Fibroblast of skin of right biceps (primary cell): Measurements from ENCODE around the gene PPP2R1B.

Source experiments
- DNase-seq: peaks from one replicate; pipeline ENCODE4 v3.0.0-alpha.2; 2013

Gene PPP2R1B

DNA sequence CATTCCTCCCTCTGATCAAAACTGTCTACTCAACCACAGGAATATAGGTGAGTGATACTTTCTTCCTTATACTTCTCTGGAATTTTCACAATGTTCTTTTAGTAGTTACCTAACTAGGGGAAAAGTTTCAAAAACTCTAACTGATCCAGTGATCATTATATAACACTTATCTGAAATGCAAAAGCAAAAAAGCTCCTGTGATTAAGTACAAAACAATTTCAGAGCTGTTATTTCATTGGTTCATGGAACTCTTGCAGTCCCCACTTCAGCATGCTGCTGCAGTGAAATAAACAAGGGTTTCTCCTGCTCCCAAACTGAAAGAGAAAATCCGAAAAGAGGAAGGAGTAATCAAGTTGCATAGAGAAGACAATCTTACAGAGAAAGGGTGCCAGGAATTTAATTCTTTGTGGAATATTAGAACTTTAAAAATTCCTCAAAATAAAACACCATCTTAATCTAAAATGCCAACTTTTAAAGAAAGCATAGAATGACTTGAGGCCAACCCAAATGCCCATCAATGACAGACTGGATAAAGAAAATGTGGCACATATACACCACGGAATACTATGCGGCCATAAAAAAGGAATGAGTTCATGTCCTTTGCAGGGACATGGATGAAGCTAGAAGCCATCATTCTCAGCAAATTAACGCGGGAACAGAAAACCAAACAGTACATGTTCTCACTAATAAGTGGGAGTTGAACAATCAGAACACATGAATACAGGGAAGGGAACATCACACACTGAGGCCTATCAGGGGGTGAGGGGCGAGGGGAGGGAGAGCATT is 20.3 kb downstream of the PPP2R1B start:
- peak; percentile 61 for DNase-seq

DNA sequence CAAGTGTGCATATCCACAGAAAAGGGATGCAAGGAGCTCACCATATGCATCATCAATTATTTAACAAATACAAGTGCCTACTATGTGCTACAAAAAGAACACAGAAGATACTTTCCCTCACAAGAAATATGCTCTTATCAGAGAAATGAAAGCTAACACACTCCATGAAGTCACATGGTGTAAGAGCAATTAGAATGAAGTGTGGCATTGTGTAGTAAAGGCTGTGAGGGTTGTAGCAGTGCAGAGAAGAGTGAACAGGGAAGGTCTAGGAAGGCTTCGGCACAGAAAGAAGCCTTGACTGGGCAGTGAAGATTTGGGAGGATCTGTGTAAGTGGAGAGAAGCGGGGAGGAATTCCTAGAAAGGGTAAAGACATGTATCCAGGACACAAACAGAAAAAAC is 22.5 kb downstream of the PPP2R1B start:
- no peak for DNase-seq

DNA sequence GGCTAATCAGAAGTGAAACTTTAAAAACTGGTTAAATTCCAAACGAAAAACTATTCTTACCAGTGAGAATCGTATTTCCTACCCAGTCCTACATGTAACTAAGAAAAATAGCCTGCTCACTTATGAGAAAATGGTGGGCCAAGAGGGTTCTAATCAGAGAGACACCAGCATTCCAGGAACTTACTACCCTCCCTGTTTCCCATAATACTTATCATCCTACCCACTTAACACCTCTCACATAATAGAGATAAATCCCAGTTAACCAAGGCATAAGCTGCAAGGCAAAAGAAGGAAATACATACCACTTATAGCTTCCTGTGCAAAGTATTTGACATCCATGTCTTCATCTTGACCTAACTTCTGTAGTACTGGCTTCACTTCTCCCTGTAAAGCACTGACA is 24.4 kb downstream of the PPP2R1B start:
- DNase-seq: no peak

DNA sequence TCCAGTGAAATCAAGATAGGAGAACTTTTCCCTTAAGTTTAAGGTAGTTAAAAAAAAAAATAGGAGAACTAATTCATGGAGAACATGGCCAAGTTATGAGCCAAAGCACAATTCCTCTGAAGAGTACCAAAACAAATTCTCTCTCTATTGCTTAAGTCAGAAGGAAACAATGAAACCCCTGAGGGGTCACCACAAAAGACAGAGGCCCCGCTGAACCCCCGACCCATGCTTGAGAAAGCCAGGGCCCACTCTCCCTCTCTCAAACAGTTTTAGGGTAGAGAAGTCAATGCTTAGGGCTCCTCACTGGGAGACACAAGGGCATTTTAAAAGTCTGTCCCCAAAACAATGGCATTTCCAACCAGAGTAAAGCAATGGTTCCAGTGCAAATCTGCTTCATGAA is 26.9 kb downstream of the PPP2R1B start:
- no peak for DNase-seq

DNA sequence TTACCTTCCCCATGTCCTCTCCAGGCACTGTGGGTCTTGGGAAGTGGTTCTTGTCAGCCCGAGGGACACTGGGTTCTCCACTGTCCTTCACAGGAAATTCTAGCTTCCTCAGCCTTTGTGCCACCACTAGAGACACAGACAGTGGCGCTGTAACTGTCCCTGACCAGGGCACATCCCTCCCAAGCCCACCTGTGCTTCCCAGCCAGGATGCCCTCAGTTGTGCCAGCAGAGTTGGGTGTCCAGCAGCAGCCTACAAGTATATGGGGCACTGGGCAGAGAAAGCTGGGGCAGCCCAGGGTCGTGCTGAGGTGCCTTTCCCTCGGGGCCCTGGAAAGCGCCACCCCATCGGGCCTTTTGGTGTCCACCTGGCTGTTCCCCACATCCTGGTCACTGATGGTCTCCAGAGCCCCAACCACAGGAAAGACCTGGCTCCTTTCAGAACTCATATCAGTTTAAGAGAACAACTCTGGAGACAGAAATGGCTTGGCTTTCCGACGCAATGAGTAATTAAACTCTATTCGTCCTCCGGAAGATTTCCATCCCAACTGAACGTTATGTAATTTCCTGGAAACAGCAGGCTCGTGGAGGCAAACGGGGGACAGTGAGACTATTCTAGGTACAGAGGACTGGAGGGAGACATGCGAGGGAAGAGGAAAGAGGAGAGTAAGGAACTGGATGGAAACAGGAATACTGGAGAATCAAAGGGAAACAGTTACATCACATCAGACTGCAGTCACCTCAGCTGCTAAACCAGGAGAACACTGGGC is 28.6 kb downstream of the PPP2R1B start:
- DNase-seq: no peak

DNA sequence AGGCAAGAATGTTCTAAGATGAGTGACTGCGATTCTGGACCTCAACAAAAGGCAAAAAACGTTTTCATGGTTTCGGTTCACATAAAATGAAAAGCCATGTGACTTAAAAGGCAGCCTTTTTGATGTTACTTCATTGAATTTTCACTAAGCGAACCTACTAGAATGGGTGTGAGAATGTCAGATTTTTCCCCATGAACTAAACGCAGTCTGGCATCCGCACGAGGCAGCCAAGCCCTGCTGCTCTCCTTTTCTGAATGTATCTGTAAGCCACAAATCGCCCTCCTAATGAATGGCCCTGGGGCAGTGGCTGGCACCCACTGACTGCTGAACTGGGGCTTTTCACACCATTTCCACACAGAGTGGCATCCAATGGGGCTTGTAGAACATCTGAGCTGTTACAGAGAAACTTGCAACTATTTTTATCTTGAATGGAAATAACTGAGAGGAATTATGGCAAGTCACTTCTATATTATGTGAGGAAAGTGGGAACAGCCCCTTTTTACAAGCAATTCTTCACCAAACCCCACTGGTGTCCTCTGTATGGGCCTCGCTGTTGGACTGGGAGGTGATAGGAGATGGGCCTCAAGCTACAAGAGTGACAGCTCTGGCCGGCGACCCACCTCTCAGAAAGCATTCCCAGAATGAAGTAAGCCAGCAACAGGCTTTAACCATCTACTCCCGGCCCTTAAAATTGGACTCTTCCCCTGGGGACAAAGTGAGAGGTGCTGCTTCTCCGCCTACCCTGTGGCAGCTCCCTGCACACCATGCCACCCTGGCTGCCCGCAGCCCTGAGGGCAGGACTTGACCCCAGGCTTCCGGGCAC is 29.4 kb downstream of the PPP2R1B start:
- no peak for DNase-seq

DNA sequence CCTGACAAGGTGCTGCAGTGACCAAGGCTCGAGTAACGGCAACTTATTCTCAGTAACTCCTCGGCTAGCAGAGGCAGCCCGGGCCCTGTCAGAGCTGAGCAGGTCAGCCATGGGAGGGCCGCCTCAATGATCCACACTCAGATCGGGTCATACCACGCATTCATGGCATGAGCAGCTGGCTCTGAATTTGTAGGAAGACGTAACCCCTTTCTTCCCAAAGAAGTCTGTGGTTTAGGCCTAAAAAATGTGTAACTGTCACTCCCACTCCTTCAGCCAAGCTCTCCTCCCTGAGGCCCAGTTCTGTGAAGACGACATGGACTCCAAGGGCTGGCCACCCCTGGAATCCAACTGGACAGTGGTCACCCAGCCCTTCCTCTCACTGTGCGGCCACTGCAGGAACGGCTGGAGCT is 30.0 kb downstream of the PPP2R1B start:
- DNase-seq: peak; percentile 67

DNA sequence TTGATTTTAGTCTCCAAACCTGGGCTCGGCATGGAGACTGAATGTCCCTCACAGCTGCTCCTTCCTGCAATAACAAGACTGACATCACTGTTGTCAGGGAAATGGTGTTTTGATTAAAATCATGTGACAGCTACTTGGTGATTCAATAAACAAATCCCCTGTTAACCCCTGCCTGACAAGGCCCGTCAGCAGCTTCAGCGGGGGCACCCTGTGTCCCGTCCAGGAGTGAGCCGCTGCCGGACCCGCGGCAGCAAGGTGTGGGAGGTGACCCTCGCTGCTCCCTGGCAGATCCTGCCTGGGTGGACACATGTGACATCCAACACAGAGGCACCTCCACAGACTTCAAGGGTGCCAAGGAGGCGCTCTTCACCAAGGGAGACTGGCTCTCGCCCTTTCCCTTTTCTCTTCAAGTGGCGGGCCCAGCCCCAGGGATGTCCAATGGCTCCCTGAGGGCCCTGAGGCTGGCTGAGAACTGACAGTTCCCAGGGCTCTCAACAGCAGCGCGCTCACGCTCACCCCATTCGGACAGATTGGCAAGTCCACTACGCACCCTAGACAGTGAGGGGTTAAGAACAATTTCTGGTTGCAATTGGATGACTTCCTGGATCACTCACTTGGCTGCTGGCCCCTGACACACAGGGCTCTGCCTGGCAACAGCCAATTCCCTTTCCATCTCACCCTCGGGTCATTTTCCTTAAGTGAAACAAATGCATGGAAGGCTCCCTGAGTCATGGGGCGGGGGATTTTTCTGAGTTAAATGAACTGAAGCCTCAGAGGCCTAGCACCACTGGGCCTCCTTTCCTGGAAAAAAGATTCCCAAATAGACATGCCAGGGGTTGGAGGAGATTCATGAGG is 30.7 kb downstream of the PPP2R1B start:
- peak; percentile 98 for DNase-seq

DNA sequence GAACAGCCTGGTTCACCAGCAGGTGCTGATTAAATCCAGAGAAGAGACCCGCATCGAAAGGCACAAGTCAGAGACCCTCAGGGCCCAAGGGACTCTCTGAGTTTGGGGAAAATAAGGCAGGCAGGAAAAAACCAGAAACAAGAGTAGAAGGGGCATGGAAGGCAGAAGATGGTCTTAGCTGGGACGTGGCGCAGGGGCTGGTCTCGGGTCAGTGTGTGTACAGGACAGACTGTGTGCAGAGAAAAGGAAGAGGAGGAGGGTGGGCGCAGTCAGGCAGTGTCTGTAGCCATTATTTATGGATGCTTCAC is 31.3 kb downstream of the PPP2R1B start:
- no peak for DNase-seq

DNA sequence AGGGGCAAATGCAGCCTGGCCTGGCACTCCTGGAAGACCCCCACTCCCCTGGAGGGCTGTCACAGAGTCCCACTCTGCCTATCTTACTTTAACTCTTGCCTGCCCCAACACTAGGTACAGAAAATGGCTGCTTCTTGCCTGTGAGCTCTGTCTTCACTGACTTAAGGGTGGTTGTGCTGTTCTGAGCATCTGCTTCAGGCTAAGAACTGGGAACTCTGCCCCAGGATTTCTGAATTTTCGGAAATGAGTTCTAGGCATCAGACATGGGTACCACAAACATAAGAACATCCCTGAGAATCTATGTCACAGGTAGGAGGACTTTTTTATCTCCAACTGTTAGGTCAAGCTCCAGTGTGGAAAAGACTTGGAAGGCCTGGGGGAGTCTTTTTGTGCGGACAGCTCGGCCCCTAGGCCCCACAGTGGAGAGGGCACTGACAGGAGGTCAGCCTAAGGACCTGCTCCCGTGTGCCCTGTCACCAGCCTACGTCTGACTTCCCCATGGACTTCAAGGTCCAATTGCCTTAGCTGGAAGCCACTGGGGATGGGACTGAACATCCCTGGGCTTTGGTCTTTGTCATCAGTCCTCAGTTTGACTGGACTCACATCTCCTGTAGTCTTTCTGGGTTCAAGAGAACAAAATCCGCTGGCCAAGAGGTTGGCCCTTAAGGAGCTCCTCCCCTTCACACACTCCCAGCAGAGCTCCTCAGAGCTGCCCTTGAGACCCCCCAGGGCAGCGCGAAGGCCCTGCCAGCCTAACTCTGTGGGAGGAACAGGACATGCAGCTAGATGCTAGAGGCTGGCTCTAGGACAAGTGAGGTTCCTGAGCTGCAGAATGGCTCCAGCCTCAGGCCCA is 31.9 kb downstream of the PPP2R1B start:
- DNase-seq: no peak

DNA sequence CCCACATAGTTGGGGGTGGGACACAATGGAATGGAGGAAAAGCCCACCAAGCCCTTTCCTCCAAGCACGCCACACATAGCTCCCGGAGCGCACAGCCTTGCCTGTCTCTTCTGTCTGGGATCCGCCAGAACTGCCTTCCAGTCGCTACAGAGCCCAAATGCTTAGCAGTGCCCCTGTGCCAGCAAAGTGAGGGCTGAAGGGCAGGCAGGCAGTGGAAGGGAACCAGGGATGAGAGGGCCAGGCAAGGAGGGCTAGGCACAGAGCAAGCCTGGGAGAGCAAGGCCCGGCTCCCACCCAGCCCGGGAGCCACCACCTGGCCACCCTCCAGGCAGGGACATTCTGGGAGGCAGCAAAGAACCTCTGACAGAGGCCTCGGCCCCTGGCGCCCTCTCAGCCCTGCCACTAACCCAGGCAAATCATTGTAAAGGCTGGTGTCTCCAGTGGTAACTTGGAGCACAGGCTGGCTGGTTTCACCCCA is 32.5 kb downstream of the PPP2R1B start:
- no peak for DNase-seq

DNA sequence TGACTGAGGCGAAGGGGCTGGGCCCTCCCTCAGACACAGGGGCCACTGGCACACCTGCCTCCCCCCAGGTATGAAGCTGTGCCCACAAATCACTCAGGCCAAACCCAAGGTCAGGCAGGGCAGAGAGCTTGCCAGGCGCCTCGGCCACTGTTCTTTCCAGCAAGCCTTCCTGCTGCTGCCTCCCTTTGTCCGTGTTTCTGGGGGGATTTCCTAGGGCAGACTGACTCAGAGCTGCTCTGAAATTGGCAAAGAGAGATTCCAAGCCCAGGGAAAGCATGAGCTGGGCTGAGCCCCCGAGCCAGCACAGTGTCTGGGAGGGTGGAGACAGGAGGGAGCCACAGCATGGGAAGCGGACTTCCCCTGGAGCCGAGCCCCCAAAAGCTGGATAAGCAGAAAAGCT is 33.2 kb downstream of the PPP2R1B start:
- DNase-seq: peak; percentile 84

DNA sequence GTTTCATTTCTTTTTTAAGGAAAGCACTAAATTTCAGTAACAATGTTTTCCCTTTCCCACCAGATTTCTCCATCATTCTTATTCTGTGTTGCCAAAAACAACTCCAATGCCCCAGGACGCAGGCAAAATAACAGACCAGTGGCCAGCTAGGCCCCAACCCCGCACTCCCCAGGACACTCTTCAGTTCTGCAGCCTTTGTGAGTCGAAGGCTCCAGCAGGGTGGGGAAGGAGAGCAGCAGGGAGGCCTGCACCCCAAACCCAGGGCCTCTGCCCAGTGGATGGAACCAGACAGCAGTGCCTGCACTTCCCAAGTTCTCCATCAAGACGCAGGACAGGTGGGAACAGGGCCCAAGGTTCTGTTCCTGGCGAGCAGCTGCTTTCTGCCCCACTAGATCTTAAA is 34.4 kb downstream of the PPP2R1B start:
- DNase-seq: no peak

DNA sequence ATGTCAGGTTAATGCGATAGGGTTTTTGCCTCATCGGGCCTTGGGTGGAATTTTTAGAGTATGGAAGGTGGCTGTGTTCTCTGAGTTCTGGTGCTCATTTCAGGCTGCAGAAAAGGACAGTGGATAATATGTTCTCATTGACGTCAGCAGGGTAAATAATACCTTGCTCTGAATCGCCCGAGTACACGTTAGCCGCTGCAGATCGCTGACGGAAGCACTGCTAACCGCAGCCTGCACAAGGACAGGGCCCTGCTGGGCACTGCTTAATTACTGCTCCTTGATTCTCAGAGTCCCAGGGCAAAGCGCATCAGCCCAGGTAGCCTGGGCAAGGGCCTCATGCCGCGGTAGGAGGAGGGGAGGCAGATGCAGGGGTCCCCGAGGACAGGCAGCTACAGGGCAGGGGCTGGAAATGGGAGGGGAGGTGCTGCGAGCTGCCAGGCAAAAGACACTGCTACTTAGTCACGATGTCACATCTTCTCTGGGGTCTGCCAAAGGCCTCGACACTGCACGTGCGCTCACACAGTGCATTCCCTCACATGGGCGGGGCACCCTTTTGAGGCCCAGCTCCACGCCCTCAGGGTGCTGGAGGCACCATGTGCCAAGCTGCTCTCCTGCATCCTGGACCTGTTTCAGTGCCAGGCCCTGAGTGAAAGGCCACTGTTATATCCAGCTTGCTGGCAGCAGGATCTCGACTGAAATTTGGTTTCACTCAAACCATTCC is 35.2 kb downstream of the PPP2R1B start:
- DNase-seq: no peak

DNA sequence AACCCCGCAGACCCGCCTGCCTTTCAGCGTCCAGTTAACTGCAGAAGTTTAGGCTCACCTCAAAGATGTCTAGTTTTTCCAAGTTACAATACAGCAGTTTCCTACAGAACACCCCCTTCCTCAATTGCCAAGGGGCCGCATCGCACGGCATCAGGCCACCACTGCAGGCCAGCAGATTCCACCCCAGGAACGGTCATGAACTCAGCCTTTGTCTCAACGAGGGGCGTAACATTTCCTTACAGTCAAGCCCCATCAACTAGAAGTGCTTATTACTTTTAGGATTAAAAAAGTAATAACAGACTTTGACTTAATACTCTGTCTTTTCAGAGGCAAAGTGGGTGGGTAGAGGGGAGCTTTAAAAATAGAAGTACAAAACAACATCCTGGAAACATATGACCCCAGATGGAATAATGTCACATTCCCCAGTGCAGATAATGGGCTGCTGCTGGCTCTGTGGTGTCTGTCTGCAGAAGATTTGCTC is 36.3 kb downstream of the PPP2R1B start:
- DNase-seq: no peak

DNA sequence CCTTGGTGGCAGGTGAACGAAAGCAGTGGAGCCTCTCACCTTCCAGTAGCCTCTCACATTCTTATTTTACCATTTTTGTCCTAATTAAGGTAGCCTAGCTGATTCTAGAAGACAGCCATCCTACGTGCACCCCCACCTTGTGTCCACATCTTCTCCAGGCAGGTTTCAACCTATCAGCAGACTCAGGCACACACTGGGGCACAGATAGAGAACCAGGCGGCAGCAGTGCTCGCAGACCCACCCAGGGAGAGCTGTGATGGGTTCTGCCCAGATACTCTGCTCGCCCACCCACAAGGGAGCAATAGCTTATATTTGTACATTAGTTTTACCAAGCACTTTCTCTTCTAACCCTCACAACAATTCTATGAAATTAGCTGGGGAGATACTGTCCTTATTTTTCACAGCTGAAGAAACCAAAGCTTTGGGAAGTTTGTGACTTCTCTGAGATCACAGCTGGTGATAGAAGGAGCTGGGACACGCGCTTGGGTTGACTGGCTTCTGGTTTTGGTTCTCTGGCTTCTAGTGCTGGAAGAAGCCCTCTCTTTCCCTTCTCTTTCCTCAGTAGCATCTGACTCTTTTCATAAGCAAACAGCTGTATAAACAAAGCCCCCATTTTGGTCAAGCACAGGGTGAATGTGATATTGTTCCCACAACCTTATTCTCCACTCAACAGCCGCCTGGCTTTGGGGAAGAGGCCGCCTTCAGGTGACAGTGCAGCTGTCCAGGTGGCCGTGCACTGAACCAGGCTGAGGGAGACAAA is 36.9 kb downstream of the PPP2R1B start:
- no peak for DNase-seq

DNA sequence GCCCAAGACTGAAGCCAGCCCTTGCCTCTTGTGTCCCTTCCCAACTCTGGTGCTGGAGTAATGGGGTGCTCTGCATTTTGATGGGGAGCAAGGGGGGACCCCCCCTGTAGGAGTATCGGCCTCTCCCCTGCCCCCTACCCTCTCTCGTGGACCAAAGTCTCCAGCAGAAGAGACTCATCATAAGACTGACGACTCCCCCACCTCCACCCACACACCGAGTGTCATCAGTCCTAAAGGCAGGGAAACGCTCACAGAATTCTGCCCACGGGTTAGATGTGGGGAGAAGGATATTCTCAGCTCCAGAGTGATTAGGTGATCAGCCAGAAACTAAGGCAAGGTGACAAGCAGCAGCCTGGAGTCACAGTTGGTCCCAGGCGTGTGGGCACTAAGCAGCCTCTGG is 38.8 kb downstream of the PPP2R1B start:
- DNase-seq: no peak

DNA sequence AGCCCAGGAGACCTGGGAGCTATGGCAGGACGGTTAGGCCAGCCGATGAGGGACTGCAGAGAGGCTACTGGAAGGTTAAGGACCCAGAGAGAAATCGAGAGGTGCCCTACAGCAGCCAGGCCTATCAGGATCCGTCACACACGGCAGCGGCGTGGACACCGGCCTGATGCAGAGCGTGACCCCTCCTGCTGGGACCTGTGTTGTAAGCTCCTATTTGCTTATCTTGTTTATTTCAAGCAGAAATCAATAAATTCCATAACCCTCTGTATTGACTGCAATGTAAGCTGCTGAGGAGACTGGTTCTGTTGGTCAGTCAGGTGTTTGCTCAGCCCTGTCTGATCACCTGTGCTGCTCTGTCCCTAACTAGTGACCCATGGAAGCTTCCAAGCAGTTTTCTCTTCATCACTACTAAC is 39.9 kb downstream of the PPP2R1B start:
- no peak for DNase-seq

DNA sequence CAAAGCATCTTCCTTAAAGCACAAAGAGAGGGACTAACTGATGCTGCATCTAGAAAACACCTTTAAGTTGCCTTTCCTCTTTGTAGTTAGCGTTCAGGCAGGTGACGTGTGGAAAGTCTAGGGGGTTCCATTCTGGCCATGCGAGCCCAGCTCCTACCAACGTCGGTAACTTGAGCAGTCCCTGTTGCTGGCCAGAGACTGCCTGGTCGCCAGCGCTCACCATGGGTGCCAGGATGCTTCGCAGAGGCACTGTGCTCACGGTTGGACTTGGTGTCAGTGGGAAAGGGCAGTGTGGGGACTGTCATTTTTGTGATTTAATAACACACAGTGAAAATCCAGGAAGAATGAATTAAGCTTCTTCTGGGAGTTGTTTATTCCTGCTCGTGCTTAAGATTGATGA is 40.6 kb downstream of the PPP2R1B start:
- DNase-seq: no peak

DNA sequence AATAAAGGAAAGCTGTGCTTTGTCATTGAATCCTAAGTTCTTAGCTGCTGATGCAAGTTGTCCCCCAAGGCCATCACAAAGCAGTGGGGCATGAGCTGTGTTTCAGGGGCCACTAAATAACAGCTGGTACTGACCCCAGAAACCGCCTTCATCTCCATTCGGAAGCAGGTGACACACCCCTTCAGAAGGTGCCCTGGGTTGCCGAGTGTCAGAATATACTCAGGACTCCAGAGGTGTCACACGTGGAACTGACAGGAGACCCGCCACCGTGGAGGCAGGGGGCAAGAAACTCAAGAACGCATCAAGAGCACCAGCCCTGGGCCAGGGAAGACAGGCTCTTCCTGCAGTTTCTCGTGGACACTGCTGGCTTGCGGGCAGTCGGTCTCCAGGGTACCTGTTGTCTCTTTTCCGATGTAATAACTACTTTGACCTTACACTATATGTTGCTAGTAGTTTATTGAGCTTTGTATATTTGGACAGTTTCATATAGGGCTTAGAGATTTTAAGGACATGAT is 41.5 kb downstream of the PPP2R1B start:
- no peak for DNase-seq
